HG02973 (cell line): ENCODE data around the gene PDGFRB.

Experiments
- ATAC-seq: cut with Tn5 transposase; IDR thresholded peaks from one replicate; pipeline ENCODE4 v1.9.1; 2021; ENCODE audit warnings: moderate library complexity; ENCODE audit not compliant: unreplicated experiment

PDGFRB gene

GRCh38 chr5:150132740-150133139 is 22.9 kb downstream of the PDGFRB start:
- no peak for ATAC-seq

- ATAC-seq: no peak
Measured at GRCh38 chr5:150131978-150132694, 23.5 kb downstream of the PDGFRB start.

DNA sequence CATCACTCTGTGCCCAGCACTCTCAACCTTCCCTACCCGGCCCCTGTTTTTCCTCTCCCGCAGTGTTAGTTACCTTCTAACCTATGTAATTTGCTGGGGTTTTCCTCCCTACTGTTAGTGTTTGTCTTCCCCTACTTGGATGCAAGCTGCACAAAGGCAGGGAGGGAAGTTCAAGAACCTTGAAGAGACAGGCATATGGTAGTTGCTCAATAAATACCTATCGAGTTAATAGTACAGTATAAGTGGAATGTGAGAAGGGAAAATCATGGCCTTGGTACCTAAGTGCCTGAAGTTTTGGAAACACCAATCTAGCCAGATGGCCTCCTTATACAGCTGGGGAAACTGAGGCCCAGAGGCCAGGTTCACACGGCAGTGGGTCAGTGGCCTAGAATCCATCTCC is 24.2 kb downstream of the PDGFRB start:
- ATAC-seq: no peak

GRCh38 chr5:150130493-150130922 is 25.1 kb downstream of the PDGFRB start:
- no peak for ATAC-seq

DNA sequence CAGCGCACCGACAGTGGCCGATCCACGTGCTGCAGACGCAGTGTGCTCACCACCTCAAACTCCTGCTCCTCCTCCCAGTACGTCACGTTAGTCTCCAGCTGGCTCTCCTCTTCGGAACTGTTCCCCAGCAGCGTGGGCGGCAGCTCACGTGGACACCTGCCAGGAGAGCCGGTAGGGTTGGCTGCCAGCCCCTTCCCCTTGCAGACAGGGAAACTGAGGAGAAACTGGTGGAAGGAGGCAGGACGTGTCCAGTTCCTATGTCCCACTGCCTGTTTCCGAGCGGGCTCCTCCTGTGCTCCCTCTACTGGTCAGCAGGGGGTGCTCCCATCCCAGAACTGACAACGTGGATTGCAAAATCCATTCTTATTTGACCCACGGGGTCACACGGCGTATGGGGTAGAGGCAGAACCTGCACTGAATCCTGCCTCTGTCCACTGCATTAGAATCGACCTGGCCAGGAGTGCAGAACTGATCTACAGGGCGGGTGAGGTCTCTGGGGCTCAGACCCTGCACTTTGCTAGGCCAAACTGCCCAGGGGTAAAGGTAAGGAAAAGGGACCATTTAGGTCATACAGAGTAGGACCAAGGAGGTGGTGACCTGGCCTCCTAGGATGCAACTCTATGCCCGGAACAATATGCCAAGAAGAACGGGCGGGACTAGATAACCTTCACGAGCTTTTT is 25.7 kb downstream of the PDGFRB start:
- peak; percentile 61 for ATAC-seq

- no peak for ATAC-seq
Measured at GRCh38 chr5:150129454-150129812, 26.2 kb downstream of the PDGFRB start.

DNA sequence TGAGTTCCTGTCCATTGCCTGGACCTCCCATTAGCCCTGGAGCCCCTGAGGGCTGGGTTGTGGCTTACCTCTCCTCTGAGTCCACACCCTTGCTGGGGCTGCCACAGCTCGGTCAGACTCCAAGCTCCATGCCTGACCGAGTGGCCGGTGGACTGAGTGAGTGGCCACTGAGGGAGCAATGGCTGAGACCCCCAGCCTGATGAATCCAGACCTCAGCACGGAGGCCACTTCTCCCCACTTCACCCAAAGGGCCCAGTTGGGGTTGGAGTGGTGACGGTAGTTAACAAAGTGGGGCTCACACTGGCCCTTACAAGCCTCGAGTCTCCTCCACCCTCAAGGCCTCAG is 28.8 kb downstream of the PDGFRB start:
- no peak for ATAC-seq

DNA sequence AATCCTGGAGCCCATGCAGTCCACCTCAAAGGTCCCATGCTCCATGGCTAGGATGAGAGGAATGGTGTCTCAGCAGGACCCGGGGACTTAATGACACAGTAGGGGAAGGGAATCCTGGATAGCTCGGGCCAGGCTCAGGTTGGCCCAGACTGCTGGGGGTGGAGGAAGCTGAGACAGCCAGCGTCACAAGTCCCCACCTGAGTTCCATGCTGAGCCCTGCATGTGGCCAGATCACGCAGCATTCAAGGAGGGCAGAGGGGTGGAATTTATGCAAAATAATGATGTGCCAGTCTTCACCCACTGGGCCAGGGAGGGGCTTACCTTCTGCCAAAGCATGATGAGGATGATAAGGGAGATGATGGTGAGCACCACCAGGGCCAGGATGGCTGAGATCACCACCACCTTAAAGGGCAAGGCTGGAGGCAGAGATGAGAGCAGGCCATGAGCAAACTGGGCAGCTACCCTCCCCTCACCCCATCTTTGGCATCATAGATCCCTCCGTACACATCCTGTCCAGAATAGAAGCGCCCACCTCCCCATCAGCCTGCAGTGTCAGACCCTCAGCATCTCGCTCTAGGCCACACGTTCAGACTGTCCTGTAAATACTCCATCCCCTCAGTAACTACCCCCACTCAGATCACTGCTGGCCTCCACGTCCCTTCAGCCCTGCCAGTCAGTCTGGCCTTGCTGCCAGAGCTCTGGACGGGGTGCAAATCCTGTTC is 29.3 kb downstream of the PDGFRB start:
- ATAC-seq: no peak

GRCh38 chr5:150125334-150125733 is 30.3 kb downstream of the PDGFRB start:
- no peak for ATAC-seq

DNA sequence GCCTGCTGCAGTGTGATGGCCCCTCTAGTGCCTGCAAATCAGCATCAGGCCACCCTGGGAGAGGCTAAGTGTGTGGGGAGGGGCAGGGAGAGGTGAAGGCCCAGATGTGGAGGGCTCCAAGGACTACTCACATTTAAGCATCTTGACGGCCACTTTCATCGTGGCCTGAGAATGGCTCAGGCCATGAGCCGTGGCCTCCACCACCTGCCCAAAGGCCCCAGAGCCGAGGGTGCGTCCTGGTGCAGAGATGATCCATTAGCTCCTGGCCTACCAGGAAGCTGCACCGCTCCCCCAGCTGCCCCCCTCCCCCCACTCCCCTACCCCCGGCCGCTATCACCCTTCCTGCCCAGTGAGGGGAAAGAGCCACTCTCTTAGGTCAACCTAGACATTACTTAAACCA is 31.0 kb downstream of the PDGFRB start:
- ATAC-seq: no peak

DNA sequence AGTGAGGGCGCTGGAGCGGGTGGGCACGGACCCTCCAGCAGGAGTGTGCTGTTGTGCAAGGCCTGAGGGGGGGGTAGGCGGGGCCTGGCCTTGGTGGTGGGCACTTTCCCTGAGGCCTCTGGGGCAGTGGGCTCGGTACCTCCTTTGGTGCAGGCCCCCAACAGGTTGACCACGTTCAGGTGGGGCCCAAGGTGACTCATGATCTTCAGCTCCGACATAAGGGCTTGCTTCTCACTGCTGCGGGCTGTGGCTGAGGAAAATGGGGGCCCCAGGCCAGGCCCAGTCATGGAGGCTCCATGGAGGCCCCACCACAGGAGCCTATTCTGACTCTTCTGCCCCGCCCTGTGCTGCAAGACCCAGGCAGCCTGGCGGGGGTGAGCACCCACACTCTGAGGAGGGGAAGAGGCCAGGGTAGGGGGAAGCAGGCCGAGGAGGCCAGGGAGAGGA is 31.5 kb downstream of the PDGFRB start:
- no peak for ATAC-seq

GRCh38 chr5:150123542-150123941 is 32.1 kb downstream of the PDGFRB start:
- ATAC-seq: no peak

DNA sequence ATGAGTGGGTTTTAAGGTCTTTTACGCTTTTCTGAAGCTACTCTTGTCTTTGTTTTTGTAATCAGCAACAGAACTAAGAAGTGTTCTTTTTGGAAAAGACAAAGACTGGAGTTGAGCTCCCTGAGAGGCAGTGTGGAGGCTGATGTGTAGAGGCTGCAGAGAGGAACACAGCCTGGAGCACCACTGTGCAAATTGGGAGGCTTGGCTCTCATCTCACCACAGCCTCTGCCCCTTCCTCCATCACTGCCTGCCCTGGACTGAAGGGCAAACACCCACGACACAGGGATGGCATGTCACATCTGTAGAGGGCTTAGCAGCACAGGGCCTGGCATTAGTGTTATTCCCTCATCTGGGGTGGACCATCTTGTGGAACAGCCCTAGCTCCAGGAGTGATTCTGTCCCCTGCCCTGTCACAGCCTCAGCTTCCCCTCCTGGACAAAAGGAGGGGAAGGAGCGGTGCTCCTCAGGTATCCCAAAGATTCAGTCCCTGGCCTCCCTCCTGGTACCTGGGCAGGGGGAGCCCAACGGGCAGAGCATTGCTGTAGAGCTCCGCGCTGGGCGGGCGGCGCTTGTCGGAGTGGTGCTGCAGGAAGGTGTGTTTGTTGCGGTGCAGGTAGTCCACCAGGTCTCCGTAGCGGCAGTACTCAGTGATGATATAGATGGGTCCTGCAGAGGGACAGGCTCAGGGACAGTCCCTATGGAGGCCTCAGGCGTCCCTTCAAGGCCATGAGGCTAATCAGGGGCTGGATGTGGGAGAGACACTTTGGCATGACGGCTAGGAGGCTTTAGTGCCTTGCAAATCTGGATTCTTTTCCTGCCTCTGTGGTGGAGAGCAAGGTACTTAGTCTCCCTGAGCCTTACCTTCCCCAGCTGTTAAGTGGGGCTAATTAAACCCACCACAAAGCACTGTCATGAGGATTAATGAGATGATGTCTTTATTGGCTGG is 32.8 kb downstream of the PDGFRB start:
- ATAC-seq: no peak

DNA sequence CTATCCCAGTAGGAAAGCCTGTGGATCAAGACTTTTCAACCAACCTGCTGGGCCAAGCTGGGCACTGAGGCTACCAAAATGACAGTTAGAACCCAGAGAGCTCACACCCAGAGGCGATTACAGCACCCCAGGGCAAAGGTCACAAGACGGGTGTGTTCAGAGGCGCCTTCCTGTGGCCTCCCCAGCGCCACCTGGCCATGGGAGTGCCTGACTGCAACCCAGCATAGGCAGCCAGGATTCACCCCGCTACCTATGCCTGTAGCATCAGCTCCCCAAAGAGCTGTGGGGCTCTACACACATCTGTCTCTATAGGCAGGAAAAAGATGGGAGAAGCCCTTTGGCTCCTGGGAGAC is 33.5 kb downstream of the PDGFRB start:
- ATAC-seq: peak; percentile 58

DNA sequence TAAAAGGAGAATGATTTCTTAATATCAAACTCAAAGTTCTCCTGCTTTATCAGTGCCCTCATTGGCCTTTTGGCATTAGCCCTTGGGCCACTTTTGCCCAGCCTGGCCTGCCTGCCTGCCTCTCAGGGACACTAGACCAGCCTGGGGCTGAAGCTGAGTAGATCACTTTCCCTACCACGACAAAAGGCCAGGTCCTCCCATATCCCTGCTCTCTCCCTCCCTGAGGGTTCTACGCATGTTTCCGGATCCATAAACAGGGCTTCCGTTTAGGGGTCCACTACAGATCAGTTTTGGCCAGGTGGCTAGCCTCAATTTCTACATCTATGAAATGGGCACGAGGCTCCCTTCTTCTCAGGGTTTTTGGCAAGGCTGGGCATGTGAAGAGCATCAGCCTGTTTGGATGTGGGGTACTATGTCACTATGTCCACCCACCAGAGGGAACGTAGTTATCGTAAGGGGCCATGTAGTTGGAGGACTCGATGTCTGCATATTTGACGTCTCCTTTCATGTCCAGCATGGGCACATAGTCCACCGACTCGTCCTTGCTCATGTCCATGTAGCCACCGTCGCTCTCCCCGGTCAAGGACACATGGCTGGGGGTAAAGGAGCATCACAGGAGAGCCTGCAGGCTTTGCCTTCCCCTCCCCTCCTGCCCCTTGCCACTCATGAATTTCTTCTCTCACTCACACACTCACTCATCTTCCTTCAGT is 34.0 kb downstream of the PDGFRB start:
- no peak for ATAC-seq

DNA sequence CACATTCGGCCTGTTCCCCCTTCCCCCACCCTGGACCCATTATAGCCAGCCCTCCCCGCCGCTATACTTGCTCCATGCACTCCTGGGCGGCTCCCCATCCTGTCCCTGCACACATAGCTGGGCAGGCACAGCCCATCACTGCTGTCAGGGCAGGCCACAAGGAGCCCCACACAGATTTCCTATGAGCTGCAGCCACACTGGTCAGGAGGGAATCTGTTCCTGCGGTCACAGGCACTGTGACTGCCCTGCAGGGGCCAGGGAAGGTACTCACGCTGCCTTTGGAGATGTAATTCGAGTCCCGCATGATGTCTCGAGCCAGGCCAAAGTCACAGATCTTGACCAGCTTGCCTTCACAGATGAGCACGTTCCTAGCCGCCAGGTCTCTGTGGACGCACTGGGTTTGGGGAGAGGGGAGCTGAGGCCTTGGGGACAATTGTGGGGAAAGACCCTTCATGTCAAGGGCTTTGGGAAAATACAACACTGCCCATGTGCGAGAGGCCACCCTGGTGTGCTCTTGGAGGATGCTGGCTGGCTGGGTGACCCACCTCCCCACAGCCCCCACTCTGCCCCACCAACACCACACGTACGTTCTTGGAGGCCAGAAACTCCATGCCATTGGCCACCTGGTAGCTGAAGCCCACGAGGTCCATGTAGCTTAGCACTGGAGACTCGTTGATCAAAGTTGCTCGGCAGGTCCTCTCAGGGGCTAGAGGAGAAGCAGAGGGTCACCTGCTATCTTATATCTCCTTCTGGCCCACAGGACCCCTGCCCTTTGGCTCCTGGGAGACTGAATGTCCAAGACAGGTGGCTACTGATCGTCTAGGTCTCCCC is 34.8 kb downstream of the PDGFRB start:
- no peak for ATAC-seq

GRCh38 chr5:150120062-150120441 is 35.6 kb downstream of the PDGFRB start:
- no peak for ATAC-seq

DNA sequence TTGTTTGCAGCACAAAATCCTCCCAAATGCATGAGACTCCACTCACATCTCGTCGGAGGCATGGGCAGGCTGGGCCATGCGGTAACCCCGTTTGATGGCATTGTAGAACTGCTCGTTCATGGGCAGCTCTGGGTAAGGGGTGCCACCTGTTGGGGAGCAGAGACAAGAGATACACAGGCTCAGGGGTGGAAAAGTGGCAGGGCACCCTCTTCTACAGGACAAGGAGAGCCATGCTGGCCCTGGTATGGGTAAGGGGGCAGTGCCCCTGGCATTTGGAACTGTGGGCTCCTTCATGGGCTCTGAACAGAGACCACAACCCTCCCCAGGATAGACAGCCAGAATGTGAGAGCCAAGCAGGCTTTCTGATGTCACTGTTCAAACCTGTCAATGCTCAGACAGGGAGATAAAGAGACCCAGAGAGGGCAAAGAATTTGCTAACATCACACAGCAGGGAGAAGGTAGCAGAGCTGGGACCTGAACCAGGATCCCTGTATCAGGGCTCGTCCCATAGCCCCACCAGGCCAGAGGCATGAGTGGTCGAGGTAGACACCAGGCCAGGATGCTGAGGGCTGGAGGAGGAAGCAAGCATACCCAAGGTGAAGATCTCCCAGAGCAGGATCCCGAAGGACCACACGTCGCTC is 36.1 kb downstream of the PDGFRB start:
- no peak for ATAC-seq

DNA sequence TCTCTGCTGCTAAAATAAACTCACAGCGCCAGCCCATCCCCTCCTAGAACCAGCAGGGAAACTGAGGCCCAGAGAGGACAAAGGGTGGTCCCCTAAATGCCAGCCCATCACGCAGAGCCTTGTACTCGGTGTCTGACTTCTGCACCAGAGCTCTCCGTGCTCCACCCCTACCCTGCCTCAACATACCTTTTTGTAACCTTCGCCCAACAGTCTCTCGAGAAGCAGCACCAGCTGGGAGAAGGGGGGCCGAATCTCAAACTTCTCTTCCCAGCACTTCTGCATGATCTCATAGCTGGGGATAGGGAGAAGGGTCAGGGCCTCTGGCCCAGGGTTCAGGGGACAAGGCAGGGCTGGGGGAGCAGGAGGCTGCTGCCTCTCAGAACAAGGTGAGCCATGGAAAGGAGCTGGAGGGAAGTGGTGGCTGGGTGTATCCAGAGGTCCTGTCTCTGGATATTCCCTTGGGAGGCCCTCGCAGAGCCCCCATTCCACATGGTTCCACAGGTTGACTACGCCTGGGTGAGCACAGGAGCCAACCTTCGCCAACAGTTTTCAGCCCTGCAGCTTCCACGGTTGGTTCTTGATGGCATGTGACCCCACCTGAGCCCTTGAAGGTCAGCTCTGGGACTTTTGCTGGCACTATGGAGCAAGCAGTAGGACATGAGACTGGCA is 37.0 kb downstream of the PDGFRB start:
- no peak for ATAC-seq
